Endothelial cell of umbilical vein (primary cell): ENCODE measurements around the gene OR2A5. TPM values are rescaled to one million over a fixed set of nuclear protein-coding genes. Genes with fewer than 3 reads are reported as not detected.

Experiments
- BruUV-seq: library from RNA; stranded (reverse); fragments of 400-500 nt; replicated peaks from 2 replicates; lab custom pipeline; 2021; lab: Mats Ljungman, UMichigan
- CTCF ChIA-PET: fragments of 300-600, 350-600 bp; sonication (Branson Sonifier 250); formaldehyde crosslinking; loops from one replicate; lab custom pipeline; 2021; ENCODE audit warnings: antibody characterized with exemption, inconsistent platforms; lab: Charles Lee
- POLR2A ChIA-PET: fragments of 300-600, 350-600 bp; sonication (Branson Sonifier 250); formaldehyde crosslinking; loops from one replicate; lab custom pipeline; 2021; ENCODE audit warnings: antibody characterized with exemption, inconsistent platforms; lab: Charles Lee
- DNase-seq: peaks from one replicate; pipeline ENCODE4 v3.0.0-alpha.2; 2011; ENCODE audit warnings: low read depth, low spot score
- FAIRE-seq: peaks from 2 replicates; lab custom pipeline; 2011; peaks lifted over from hg19 to GRCh38; lab: Jason Lieb, UNC
- H2AFZ ChIP-seq: 2 replicates; pipeline ENCODE4 v1.6.0; 2012; ENCODE audit warnings: low read depth, low read length, control low read depth, inconsistent platforms
- H3K27ac ChIP-seq: 2 replicates; pipeline ENCODE4 v1.5.1; 2011; ENCODE audit warnings: low read depth, mild to moderate bottlenecking, control low read depth, low read length, moderate library complexity; ENCODE audit not compliant: insufficient read depth
- H3K27me3 ChIP-seq, 2 experiments: 2 replicates each; pipeline versions ENCODE4 v1.6.0 to v1.6.1; 2011; ENCODE audit warnings: low read length in 2 of 2, mixed read lengths in 1 of 2; ENCODE audit not compliant: control insufficient read depth in 2 of 2, insufficient read depth in 2 of 2
- H3K36me3 ChIP-seq, 2 experiments: 2 replicates in 1 of 2; 3 replicates in 1 of 2; pipeline ENCODE4 v1.5.1; 2011; ENCODE audit warnings: low read length in 2 of 2, mild to moderate bottlenecking in 1 of 2, moderate library complexity in 1 of 2; ENCODE audit not compliant: control insufficient read depth in 2 of 2, insufficient read depth in 2 of 2; ENCODE audit errors: extremely low read depth in 1 of 2
- H3K4me1 ChIP-seq: 3 replicates; pipeline ENCODE4 v1.5.1; 2011; ENCODE audit warnings: mild to moderate bottlenecking, low read length; ENCODE audit not compliant: control insufficient read depth, insufficient read depth; ENCODE audit errors: extremely low read depth
- H3K4me2 ChIP-seq: 2 replicates; pipeline ENCODE4 v1.6.1; 2011; ENCODE audit warnings: low read length, control low read depth, mixed read lengths; ENCODE audit not compliant: insufficient read depth
- H3K4me3 ChIP-seq, 3 experiments: fragments of 200-600 bp in 1 of 3; sonication (generic), shearing (Covaris generic) in 1 of 3; replicated peaks in 1 of 3; 2 replicates each; pipeline ENCODE4 v1.5.1; 2011 to 2016; ENCODE audit warnings: control low read depth in 3 of 3, low read length in 3 of 3, mild to moderate bottlenecking in 2 of 3, inconsistent platforms in 1 of 3, low read depth in 1 of 3, moderate library complexity in 1 of 3; ENCODE audit not compliant: insufficient read depth in 1 of 3
- H3K79me2 ChIP-seq: 2 replicates; pipeline ENCODE4 v1.6.0; 2012; ENCODE audit warnings: low read length, inconsistent platforms; ENCODE audit not compliant: control insufficient read depth, insufficient read depth
- H3K9ac ChIP-seq: replicated peaks from 2 replicates; pipeline ENCODE3; 2011; ENCODE audit warnings: low read length, control low read depth; ENCODE audit not compliant: insufficient read depth; ENCODE audit errors: extremely low read depth
- H3K9me1 ChIP-seq: replicated peaks from 3 replicates; pipeline ENCODE4 v1.6.0; 2011; ENCODE audit warnings: mild to moderate bottlenecking, low read length; ENCODE audit not compliant: control insufficient read depth, insufficient read depth; ENCODE audit errors: extremely low read depth
- H3K9me3 ChIP-seq: replicated peaks from 2 replicates; pipeline ENCODE4 v1.5.1; 2012; ENCODE audit warnings: low read length, inconsistent platforms; ENCODE audit not compliant: control insufficient read depth, insufficient read depth
- H4K20me1 ChIP-seq: replicated peaks from 2 replicates; pipeline ENCODE3; 2011; ENCODE audit warnings: mild to moderate bottlenecking, low read length; ENCODE audit not compliant: control insufficient read depth, insufficient read depth; ENCODE audit errors: extremely low read depth
- EZH2 ChIP-seq: IDR thresholded peaks from 2 replicates; pipeline ENCODE4 v1.6.1; 2012; ENCODE audit warnings: borderline replicate concordance, low read depth, mild to moderate bottlenecking, moderate library complexity, low read length, inconsistent platforms; ENCODE audit not compliant: severe bottlenecking
- FOS ChIP-seq: IDR thresholded peaks from 2 replicates; pipeline ENCODE4 v1.6.1; 2011; ENCODE audit warnings: mild to moderate bottlenecking, low read length, moderate library complexity, borderline replicate concordance; ENCODE audit not compliant: insufficient read depth
- GATA2 ChIP-seq: IDR thresholded peaks from 2 replicates; pipeline ENCODE4 v1.7.0; 2011; ENCODE audit warnings: low read depth, mild to moderate bottlenecking, moderate library complexity, mixed read lengths, low read length; ENCODE audit not compliant: insufficient read length, insufficient read depth
- JUN ChIP-seq: IDR thresholded peaks from 2 replicates; pipeline ENCODE4 v1.6.1; 2011; ENCODE audit warnings: borderline replicate concordance, low read depth; ENCODE audit not compliant: insufficient read length, insufficient read depth
- MYC ChIP-seq: IDR thresholded peaks from one replicate; pipeline ENCODE4 v1.6.1; 2011; ENCODE audit warnings: mild to moderate bottlenecking, low read depth, low read length
- POLR2A ChIP-seq: IDR thresholded peaks from 2 replicates; pipeline ENCODE4 v1.6.1; 2012; ENCODE audit warnings: low read depth, mild to moderate bottlenecking, control low read depth, low read length
- POLR2AphosphoS5 ChIP-seq: IDR thresholded peaks from 2 replicates; pipeline ENCODE4 v1.6.1; 2012; ENCODE audit warnings: low read depth, mild to moderate bottlenecking, control low read depth, low read length, moderate library complexity; ENCODE audit not compliant: insufficient read depth
- dilution Hi-C: fragments of 300-500 bp; cut with MboI; formaldehyde crosslinking; loops from one replicate; pipeline ENCODE4 v1.15.0; 2019; ENCODE audit warnings: low sequenced_read_pairs; ENCODE audit not compliant: extremely low pct_ligation_motif_present
- intact Hi-C: fragments of 100-400 bp; cut with micrococcal nuclease; formaldehyde crosslinking; loops from one replicate; pipeline ENCODE4 v1.10.0; 2022
- polyA plus RNA-seq, 4 experiments: library from polyadenylated mRNA; depleted of rRNA in 3 of 4; stranded (reverse) in 3 of 4; unstranded in 1 of 4; fragments of >200 nt; gene quantifications; 2 replicates each; pipeline versions ENCODE4 v1.2.1 to v1.2.3, GENCODE V29; 2011 to 2012; ENCODE audit warnings: missing spikeins in 1 of 4
- total RNA-seq: library from RNA; stranded (reverse); gene quantifications from 2 replicates; pipeline ENCODE4 v1.2.3, GENCODE V29; 2021
- TF ChIP-seq, protein P1 (sequence below): IDR thresholded peaks from 2 replicates; pipeline ENCODE4 v1.6.1; 2011; ENCODE audit not compliant: insufficient read depth, insufficient read length
- TF ChIP-seq, protein P2 (sequence below), 2 donors: IDR thresholded peaks; 1 replicate in 1 of 2; 2 replicates in 1 of 2; pipeline ENCODE4 v1.5.1; 2011; ENCODE audit warnings: low read length in 2 of 2, mild to moderate bottlenecking in 2 of 2, moderate library complexity in 2 of 2, control low read depth in 1 of 2, inconsistent platforms in 1 of 2, low read depth in 1 of 2; ENCODE audit not compliant: insufficient read depth in 1 of 2; ENCODE audit errors: extremely low read depth in 1 of 2

The OR2A5 gene
- total and polyA plus RNA-seq, 2 donors (not counting 3 experiments of a cell fraction or from before 2014, with no cell fraction given) = not detected

GRCh38 chr7:144087230-144087629 lies 38.5 kb downstream of the OR2A5 start:
- ChIA-PET CTCF (no interaction called here), POLR2A (no interaction called here)
- Histone ChIP-seq H3K79me2 (no peaks in the 10 kb centered on the region), H3K27me3 (peaks cover 0 to 2% of the 10 kb centered on the region in 2 experiments), H3K36me3 (no peaks in the 10 kb centered on the region), H3K4me2 (no peak overlapping the region), H3K4me3 (no peak overlapping the region), H3K9me1 (no peaks in the 10 kb centered on the region), H3K9ac (no peak overlapping the region), H2AFZ (no peak overlapping the region), H3K9me3 (no peaks in the 10 kb centered on the region), H3K27ac (no peak overlapping the region), H3K4me1 (no peaks in the 10 kb centered on the region), H4K20me1 (no peaks in the 10 kb centered on the region)
- no peak for DNase-seq
- TF ChIP-seq, protein P1, sequence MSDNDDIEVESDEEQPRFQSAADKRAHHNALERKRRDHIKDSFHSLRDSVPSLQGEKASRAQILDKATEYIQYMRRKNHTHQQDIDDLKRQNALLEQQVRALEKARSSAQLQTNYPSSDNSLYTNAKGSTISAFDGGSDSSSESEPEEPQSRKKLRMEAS = no peak
- TF ChIP-seq JUN (no peak), POLR2AphosphoS5 (no peak), MYC (no peak), GATA2 (no peak), FOS (no peak), EZH2 (no peak), POLR2A (no peak)
- TF ChIP-seq, protein P2, sequence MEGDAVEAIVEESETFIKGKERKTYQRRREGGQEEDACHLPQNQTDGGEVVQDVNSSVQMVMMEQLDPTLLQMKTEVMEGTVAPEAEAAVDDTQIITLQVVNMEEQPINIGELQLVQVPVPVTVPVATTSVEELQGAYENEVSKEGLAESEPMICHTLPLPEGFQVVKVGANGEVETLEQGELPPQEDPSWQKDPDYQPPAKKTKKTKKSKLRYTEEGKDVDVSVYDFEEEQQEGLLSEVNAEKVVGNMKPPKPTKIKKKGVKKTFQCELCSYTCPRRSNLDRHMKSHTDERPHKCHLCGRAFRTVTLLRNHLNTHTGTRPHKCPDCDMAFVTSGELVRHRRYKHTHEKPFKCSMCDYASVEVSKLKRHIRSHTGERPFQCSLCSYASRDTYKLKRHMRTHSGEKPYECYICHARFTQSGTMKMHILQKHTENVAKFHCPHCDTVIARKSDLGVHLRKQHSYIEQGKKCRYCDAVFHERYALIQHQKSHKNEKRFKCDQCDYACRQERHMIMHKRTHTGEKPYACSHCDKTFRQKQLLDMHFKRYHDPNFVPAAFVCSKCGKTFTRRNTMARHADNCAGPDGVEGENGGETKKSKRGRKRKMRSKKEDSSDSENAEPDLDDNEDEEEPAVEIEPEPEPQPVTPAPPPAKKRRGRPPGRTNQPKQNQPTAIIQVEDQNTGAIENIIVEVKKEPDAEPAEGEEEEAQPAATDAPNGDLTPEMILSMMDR (IDR thresholded peaks at IDR 0.05; ENCODE audit: extremely low read depth in 1 of 2, insufficient read depth in 1 of 2, low read depth in 1 of 2, low read length in 2 of 2) = no peak
- no TSS peak for BruUV-seq
- intact Hi-C loops (no loop called here), dilution Hi-C loops (no loop called here)
- FAIRE-seq = no peak
